OCI-LY7 (cell line): Measurements from ENCODE around the gene SEZ6. TPM values are rescaled to one million over a fixed set of nuclear protein-coding genes. Genes with fewer than 3 reads are reported as not detected.

Experiments used
- BruUV-seq: library from RNA; stranded (reverse); fragments of 400-500 nt; replicated peaks from 2 replicates; lab custom pipeline; 2021; lab: Mats Ljungman, UMichigan
- CTCF ChIA-PET: fragments of 300-600 bp; sonication (Branson Sonifier 250); formaldehyde crosslinking; loops from one replicate; lab custom pipeline; 2022; ENCODE audit warnings: antibody characterized with exemption; ENCODE audit not compliant: unreplicated experiment; lab: Charles Lee
- POLR2A ChIA-PET: fragments of 300-600 bp; sonication (Branson Sonifier 250); formaldehyde crosslinking; loops from one replicate; lab custom pipeline; 2022; ENCODE audit warnings: antibody characterized with exemption; lab: Charles Lee
- DNase-seq: peaks from one replicate; pipeline ENCODE4 v3.0.0-alpha.2; 2015; ENCODE audit warnings: low spot score
- H2AFZ ChIP-seq: fragments of 200-600 bp; sonication (generic), shearing (Covaris generic); 2 replicates; pipeline ENCODE4 v1.6.1; 2014; ENCODE audit warnings: mild to moderate bottlenecking, antibody characterized with exemption, low read length, moderate library complexity
- H3K27ac ChIP-seq: fragments of 200-600 bp; sonication (generic); 2 replicates; pipeline ENCODE4 v1.5.1; 2014; ENCODE audit warnings: mixed run types, low read depth, mild to moderate bottlenecking, moderate library complexity, low read length, inconsistent platforms; ENCODE audit not compliant: poor library complexity, severe bottlenecking
- H3K36me3 ChIP-seq: fragments of 200-600 bp; sonication (generic); 2 replicates; pipeline ENCODE4 v1.6.1; 2014; ENCODE audit warnings: mild to moderate bottlenecking, antibody characterized with exemption, low read length, moderate library complexity, mixed read lengths; ENCODE audit not compliant: insufficient read depth
- H3K4me1 ChIP-seq: fragments of 200-600 bp; sonication (generic); 2 replicates; pipeline ENCODE4 v1.5.1; 2014; ENCODE audit warnings: mild to moderate bottlenecking, low read length; ENCODE audit not compliant: insufficient read depth, poor library complexity, severe bottlenecking
- H3K4me2 ChIP-seq: fragments of 200-600 bp; sonication (generic); 2 replicates; pipeline ENCODE4 v1.6.1; 2014; ENCODE audit warnings: mild to moderate bottlenecking, low read length
- H3K4me3 ChIP-seq: fragments of 200-600 bp; sonication (generic); 2 replicates; pipeline ENCODE4 v1.5.1; 2014; ENCODE audit warnings: mild to moderate bottlenecking, low read depth, low read length; ENCODE audit not compliant: poor library complexity, severe bottlenecking
- H3K79me2 ChIP-seq: fragments of 200-600 bp; sonication (generic); 2 replicates; pipeline ENCODE4 v1.6.1; 2016; ENCODE audit warnings: low read depth, mild to moderate bottlenecking, low read length, moderate library complexity, mixed read lengths; ENCODE audit not compliant: insufficient read depth
- H3K9me2 ChIP-seq: fragments of 200-600 bp; sonication (generic); 2 replicates; pipeline ENCODE4 v1.6.1; 2016; ENCODE audit warnings: mild to moderate bottlenecking, low read length, mixed read lengths; ENCODE audit not compliant: insufficient read depth
- H3K9me3 ChIP-seq: fragments of 200-600 bp; sonication (generic); 2 replicates; pipeline ENCODE4 v1.6.1; 2014; ENCODE audit warnings: mild to moderate bottlenecking, mixed run types, low read length, mixed read lengths
- H4K20me1 ChIP-seq: fragments of 200-600 bp; sonication (generic); 2 replicates; pipeline ENCODE4 v1.6.1; 2014; ENCODE audit warnings: mild to moderate bottlenecking, antibody characterized with exemption, low read length, moderate library complexity, mixed read lengths; ENCODE audit not compliant: insufficient read depth
- CTCF ChIP-seq: fragments of 200-600 bp; sonication (generic); conservative IDR thresholded peaks from 2 replicates; pipeline ENCODE4 v1.5.1; 2014; ENCODE audit warnings: mild to moderate bottlenecking, antibody characterized with exemption, low read length, moderate library complexity, mixed read lengths
- EZH2phosphoT487 ChIP-seq: fragments of 200-600 bp; sonication (generic); IDR thresholded peaks from 2 replicates; pipeline ENCODE4 v1.6.1; 2018; ENCODE audit warnings: low read depth, borderline replicate concordance, mild to moderate bottlenecking, mixed run types, antibody characterized with exemption, low read length, moderate library complexity, mixed read lengths
- intact Hi-C: fragments of 100-400 bp; cut with micrococcal nuclease; formaldehyde crosslinking; loops from one replicate; pipeline ENCODE4 v1.10.0; 2022; ENCODE audit not compliant: unreplicated experiment
- total RNA-seq, 2 experiments: library from RNA; depleted of rRNA in 1 of 2; stranded (reverse); fragments of >200 nt in 1 of 2; shearing (Covaris generic) in 1 of 2; gene quantifications; 2 replicates each; pipeline ENCODE4 v1.2.3, GENCODE V29; 2014 to 2022

Gene SEZ6
- total RNA-seq, 2 experiments from 2014 or later: not detected

GRCh38 chr17:28963841-28964240 lies 42.0 kb downstream of the SEZ6 start:
- intact Hi-C loops: no loop called here

DNA sequence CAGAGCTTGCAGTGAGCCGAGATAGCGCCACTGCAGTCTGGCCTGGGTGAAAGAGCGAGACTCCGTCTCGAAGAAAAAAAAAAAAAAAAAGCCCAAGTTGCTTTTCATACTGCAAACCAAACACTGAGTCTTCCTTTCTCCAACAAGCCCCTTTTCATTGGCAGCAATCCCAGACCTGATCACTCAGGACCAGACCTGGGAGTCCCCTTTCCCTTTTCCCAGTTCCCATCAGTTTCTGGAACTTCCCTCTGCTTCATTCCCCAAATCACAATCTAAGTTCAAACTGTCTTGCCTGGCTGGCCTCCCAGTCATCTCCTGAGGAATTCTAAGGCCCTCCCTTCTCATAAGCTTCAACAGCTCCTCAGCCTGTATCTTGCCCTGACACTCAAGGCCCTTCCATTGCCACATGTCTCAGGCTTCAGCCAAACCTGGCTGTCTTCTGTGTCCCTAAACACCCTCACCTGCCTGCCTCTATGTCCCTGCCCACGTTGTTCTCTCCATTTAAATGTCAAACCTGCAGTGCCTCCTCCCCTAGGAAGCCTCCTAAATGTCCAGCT lies 42.7 kb downstream of the SEZ6 start:
- POLR2A ChIA-PET: interaction anchor here (0.6 to 0.7 kb wide), 3 partner anchors 104 to 208 kb away, joined by 3 to 4 read pairs (median 4); no protein-coding TSS in a partner anchor
- no peak for TF ChIP-seq CTCF
- TF ChIP-seq EZH2phosphoT487: no peak
- no peaks in the 10 kb centered on the region for H3K36me3 ChIP-seq
- intact Hi-C loops: no loop called here
- no peaks in the 10 kb centered on the region for H3K9me3 ChIP-seq
- H3K4me2 ChIP-seq: no peak overlapping the region
- H2AFZ ChIP-seq: no peak overlapping the region
- no peak for DNase-seq
- no peak overlapping the region for H3K4me3 ChIP-seq
- H3K4me1 ChIP-seq: peaks cover 7% of the 10 kb centered on the region
- H3K27ac ChIP-seq: no peak overlapping the region
- CTCF ChIA-PET: no interaction called here
- no peaks in the 10 kb centered on the region for H3K79me2 ChIP-seq
- H4K20me1 ChIP-seq: no peaks in the 10 kb centered on the region
- BruUV-seq: no TSS peak
- no peaks in the 10 kb centered on the region for H3K9me2 ChIP-seq

More at GRCh38 chr17:28963841-28964240, 42.0 kb downstream of the SEZ6 start:
- no peaks in the 10 kb centered on the region for H4K20me1 ChIP-seq
- H3K79me2 ChIP-seq: no peaks in the 10 kb centered on the region
- no peak for TF ChIP-seq CTCF
- no peak for TF ChIP-seq EZH2phosphoT487
- no peak overlapping the region for H2AFZ ChIP-seq
- H3K4me3 ChIP-seq: no peak overlapping the region
- no peak overlapping the region for H3K4me2 ChIP-seq
- H3K9me2 ChIP-seq: no peaks in the 10 kb centered on the region
- H3K27ac ChIP-seq: no peak overlapping the region
- ChIA-PET POLR2A (interaction anchor here (0.6 to 1.4 kb wide), 2 partner anchors 38 to 174 kb away, joined by 3 read pairs; no protein-coding TSS in a partner anchor), CTCF (interaction anchor here (2.3 kb wide), 1 partner anchor 153 kb away, joined by 16 read pairs; no protein-coding TSS in a partner anchor)
- H3K9me3 ChIP-seq: no peaks in the 10 kb centered on the region
- BruUV-seq: no TSS peak
- H3K4me1 ChIP-seq: peaks cover 7% of the 10 kb centered on the region
- H3K36me3 ChIP-seq: no peaks in the 10 kb centered on the region
- DNase-seq: no peak

DNA sequence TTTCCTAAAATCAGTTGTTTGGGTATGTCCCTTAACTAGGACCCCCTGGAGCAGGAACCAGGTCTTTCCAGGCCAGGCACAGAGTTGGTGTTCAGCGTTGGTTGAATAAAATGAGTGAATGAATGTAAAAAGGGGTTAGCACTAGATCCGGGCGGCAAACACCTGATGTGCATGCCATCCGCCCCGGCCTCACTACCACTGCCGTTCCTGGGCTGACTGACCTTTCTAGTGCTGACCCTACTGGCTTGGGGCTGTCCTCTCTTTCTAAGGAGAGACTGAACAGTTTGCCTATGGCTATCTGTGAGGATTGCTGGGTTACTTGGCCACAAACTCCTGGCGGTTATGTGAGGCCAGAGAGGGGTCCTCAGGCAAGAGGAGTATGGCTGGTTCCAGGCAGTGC lies 44.4 kb downstream of the SEZ6 start:
- no peaks in the 10 kb centered on the region for H3K79me2 ChIP-seq
- BruUV-seq: no TSS peak
- ChIA-PET POLR2A (no interaction called here), CTCF (interaction anchor here (0.9 kb wide), 1 partner anchor 99 kb away, joined by 5 read pairs; no protein-coding TSS in a partner anchor)
- TF ChIP-seq EZH2phosphoT487 (no peak), CTCF (no peak)
- H3K36me3 ChIP-seq: no peaks in the 10 kb centered on the region
- no peak overlapping the region for H3K27ac ChIP-seq
- no peaks in the 10 kb centered on the region for H3K4me1 ChIP-seq
- no peaks in the 10 kb centered on the region for H4K20me1 ChIP-seq
- no peak overlapping the region for H3K4me3 ChIP-seq
- H3K9me3 ChIP-seq: no peaks in the 10 kb centered on the region
- no peak overlapping the region for H2AFZ ChIP-seq
- no peak overlapping the region for H3K4me2 ChIP-seq
- no peak for DNase-seq
- H3K9me2 ChIP-seq: no peaks in the 10 kb centered on the region
- intact Hi-C loops: no loop called here
